GM23248 (cell line): ENCODE results near the gene LAMA1. TPM values are rescaled to one million over a fixed set of nuclear protein-coding genes. Genes with fewer than 3 reads are reported as not detected.

Experiments
- DNase-seq: peaks from one replicate; pipeline ENCODE4 v3.0.0-alpha.2; 2015
- H2AFZ ChIP-seq: fragments of 200-600 bp; sonication (generic); 2 replicates; pipeline ENCODE4 v1.6.1; 2016; ENCODE audit warnings: antibody characterized with exemption
- H3F3A ChIP-seq: fragments of 200-600 bp; sonication (generic); 2 replicates; pipeline ENCODE4 v1.6.1; 2016; ENCODE audit warnings: mild to moderate bottlenecking, antibody characterized with exemption, mixed run types; ENCODE audit not compliant: insufficient read depth
- H3K27ac ChIP-seq: fragments of 200-600 bp; sonication (generic); 2 replicates; pipeline ENCODE4 v1.5.1; 2016; ENCODE audit warnings: mild to moderate bottlenecking
- H3K27me3 ChIP-seq: fragments of 200-600 bp; sonication (generic); replicated peaks from 2 replicates; pipeline ENCODE4 v1.6.1; 2016; ENCODE audit warnings: mild to moderate bottlenecking; ENCODE audit not compliant: insufficient read depth
- H3K36me3 ChIP-seq: fragments of 200-600 bp; sonication (generic); 2 replicates; pipeline ENCODE4 v1.6.1; 2016; ENCODE audit warnings: low read depth, mild to moderate bottlenecking
- H3K4me1 ChIP-seq: fragments of 200-600 bp; sonication (generic); 2 replicates; pipeline ENCODE4 v1.6.1; 2016; ENCODE audit warnings: mild to moderate bottlenecking; ENCODE audit not compliant: insufficient read depth
- H3K4me2 ChIP-seq: fragments of 200-600 bp; sonication (generic); one replicate; pipeline ENCODE4 v1.6.1; 2016; ENCODE audit warnings: mild to moderate bottlenecking; ENCODE audit not compliant: unreplicated experiment
- H3K4me3 ChIP-seq: fragments of 200-600 bp; sonication (generic); 2 replicates; pipeline ENCODE4 v1.5.1; 2016; ENCODE audit warnings: mild to moderate bottlenecking
- H3K79me2 ChIP-seq: fragments of 200-600 bp; sonication (generic); 2 replicates; pipeline ENCODE4 v1.6.1; 2016; ENCODE audit warnings: mild to moderate bottlenecking; ENCODE audit not compliant: insufficient read depth
- H3K9ac ChIP-seq: fragments of 200-600 bp; sonication (generic); 2 replicates; pipeline ENCODE4 v1.6.1; 2016; ENCODE audit warnings: mild to moderate bottlenecking
- H3K9me2 ChIP-seq: fragments of 200-600 bp; sonication (generic); 2 replicates; pipeline ENCODE4 v1.6.1; 2016; ENCODE audit warnings: mixed run types, mild to moderate bottlenecking, moderate library complexity; ENCODE audit not compliant: insufficient read depth
- H3K9me3 ChIP-seq: fragments of 200-600 bp; sonication (generic); one replicate; pipeline ENCODE4 v1.6.1; 2017; ENCODE audit warnings: low read depth
- H4K20me1 ChIP-seq: fragments of 200-600 bp; sonication (generic); 2 replicates; pipeline ENCODE4 v1.6.0; 2016; ENCODE audit not compliant: insufficient read depth
- EZH2 ChIP-seq: fragments of 200-600 bp; sonication (generic); IDR thresholded peaks from 2 replicates; pipeline ENCODE4 v1.6.1; 2018; ENCODE audit warnings: antibody characterized with exemption, mild to moderate bottlenecking; ENCODE audit not compliant: insufficient read depth, poor library complexity, severe bottlenecking
- EZH2phosphoT487 ChIP-seq: fragments of 200-600 bp; sonication (generic); IDR thresholded peaks from 2 replicates; pipeline ENCODE4 v1.6.1; 2018; ENCODE audit warnings: antibody characterized with exemption, moderate library complexity, mild to moderate bottlenecking, low read depth; ENCODE audit not compliant: insufficient read depth
- WGBS, 2 experiments: methylation state at CpG; one replicate each; pipeline ENCODE4 v1.1.6; 2015 to 2017; ENCODE audit warnings: low lambda C conversion rate in 2 of 2, low coverage in 1 of 2; ENCODE audit errors: missing lambda C conversion rate in 2 of 2; 5-methylcytosine and 5-hydroxymethylcytosine counted together
- in situ Hi-C: fragments of 300-500 bp; cut with MboI; formaldehyde crosslinking; loops from 2 replicates; pipeline ENCODE4 v1.15.0; 2020
- polyA plus RNA-seq: library from polyadenylated mRNA; unstranded; fragments of >200 nt; fragmentation: Nextera tagmentation; extraction: Ambion mirVana; gene quantifications from 2 replicates; pipeline ENCODE4 v1.2.1, GENCODE V29; 2016
- total RNA-seq: library from RNA; depleted of rRNA; stranded (reverse); fragments of >200 nt; shearing (Covaris generic); gene quantifications from 2 replicates; pipeline ENCODE4 v1.2.3, GENCODE V29; 2014

LAMA1 gene
- total and polyA plus RNA-seq, 2 experiments from 2014 or later, result 3.1 to 5.4 TPM

DNA sequence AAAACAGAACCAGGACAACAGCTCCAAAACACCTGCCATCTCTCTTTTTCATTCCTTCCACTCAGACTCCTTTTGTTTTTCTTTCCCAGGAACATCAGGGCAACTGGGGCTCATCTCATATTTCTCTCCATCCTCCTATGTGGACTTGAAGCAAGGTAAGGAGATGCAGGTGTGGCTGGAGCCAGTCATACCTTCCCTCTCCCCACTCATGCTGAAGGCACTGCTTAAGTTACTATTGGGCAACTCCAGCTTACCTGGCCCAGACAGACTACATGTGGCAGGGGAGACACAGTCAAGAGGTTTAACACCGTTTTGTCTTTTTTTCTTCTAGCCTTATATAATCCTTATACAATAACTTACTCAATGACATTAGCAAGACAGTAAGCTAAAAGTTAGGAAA lies 38.4 kb downstream of the LAMA1 start:
- in situ Hi-C loops, result no loop called here
- Histone ChIP-seq H3K4me3 (no peak overlapping the region), H2AFZ (no peak overlapping the region), H4K20me1 (no peaks in the 10 kb centered on the region), H3K9me3 (no peaks in the 10 kb centered on the region), H3K27me3 (no peaks in the 10 kb centered on the region), H3K9me2 (no peaks in the 10 kb centered on the region), H3F3A (peaks cover 8% of the 10 kb centered on the region), H3K9ac (no peak overlapping the region), H3K4me1 (peaks cover 8% of the 10 kb centered on the region), H3K79me2 (no peaks in the 10 kb centered on the region), H3K4me2 (no peak overlapping the region), H3K36me3 (no peaks in the 10 kb centered on the region), H3K27ac (no peak overlapping the region)
- WGBS, 2 experiments, result 70 to 95% methylated on average over 1 of the region's 1 CpG
- TF ChIP-seq EZH2phosphoT487, result no peak
- TF ChIP-seq EZH2, result no peak
- no peak for DNase-seq

DNA sequence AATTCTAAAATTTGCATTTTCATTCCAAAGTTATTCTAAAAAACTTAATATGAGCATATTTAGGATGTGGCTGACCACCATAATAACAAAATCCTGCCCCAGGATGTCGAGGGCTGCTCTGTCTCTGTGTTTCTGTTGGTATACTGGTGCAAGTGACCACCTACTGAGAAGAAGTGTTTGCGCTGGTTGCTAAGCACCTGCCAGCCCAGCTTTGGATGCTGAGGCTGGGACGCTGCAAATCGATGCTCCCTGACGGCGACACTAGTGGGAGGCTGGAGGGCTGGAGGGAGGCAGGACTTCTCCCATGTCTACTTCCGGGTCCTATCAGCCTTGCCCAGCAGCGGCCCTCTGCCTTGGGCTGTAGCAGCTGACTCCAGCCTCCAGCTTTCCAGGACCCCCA lies 45.0 kb downstream of the LAMA1 start:
- H3F3A ChIP-seq, result no peaks in the 10 kb centered on the region
- H3K4me1 ChIP-seq, result peaks cover 5% of the 10 kb centered on the region; the same call in 1 of the 2 replicates
- no peaks in the 10 kb centered on the region for H3K27me3 ChIP-seq
- H3K27ac ChIP-seq, result no peak overlapping the region
- no peaks in the 10 kb centered on the region for H3K36me3 ChIP-seq
- no peaks in the 10 kb centered on the region for H3K9me3 ChIP-seq
- H2AFZ ChIP-seq, result no peak overlapping the region
- 86% methylated on average over 8 of the region's 8 CpGs for WGBS, 2 experiments
- H3K4me3 ChIP-seq, result no peak overlapping the region
- no peak for TF ChIP-seq EZH2phosphoT487
- no peak for TF ChIP-seq EZH2
- in situ Hi-C loops, result no loop called here
- H3K4me2 ChIP-seq, result no peak overlapping the region
- no peak for DNase-seq
- no peaks in the 10 kb centered on the region for H4K20me1 ChIP-seq
- H3K9ac ChIP-seq, result no peak overlapping the region
- no peaks in the 10 kb centered on the region for H3K9me2 ChIP-seq
- H3K79me2 ChIP-seq, result no peaks in the 10 kb centered on the region

DNA sequence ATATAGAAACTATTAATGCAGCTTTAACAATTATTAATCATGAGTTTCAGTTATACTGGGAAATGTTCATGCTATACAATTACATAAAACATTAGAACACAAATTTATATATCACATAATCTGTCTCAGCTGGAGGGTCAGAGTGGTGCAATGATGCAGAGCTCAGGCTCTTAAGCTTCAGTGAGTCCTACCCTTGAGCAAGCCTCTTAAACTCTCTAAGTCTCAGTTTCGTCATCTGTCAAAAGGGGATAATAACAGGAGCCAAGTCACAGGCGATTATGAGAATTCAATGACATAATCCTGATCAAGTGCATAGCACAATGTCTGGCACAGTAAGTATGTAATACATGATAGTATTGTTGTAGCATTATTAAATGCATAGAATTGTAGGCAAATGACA lies 46.0 kb downstream of the LAMA1 start:
- Histone ChIP-seq H3K4me3 (no peak overlapping the region), H3F3A (no peaks in the 10 kb centered on the region), H3K4me2 (no peak overlapping the region), H3K4me1 (peaks cover 5% of the 10 kb centered on the region; the same call in 1 of the 2 replicates), H3K36me3 (no peaks in the 10 kb centered on the region), H3K27me3 (no peaks in the 10 kb centered on the region), H3K9ac (no peak overlapping the region), H2AFZ (no peak overlapping the region), H3K27ac (no peak overlapping the region), H3K79me2 (no peaks in the 10 kb centered on the region), H3K9me2 (no peaks in the 10 kb centered on the region), H4K20me1 (no peaks in the 10 kb centered on the region), H3K9me3 (no peaks in the 10 kb centered on the region)
- in situ Hi-C loops, result no loop called here
- WGBS, 2 experiments, result 82 to 84% methylated on average over 2 of the region's 2 CpGs
- TF ChIP-seq EZH2phosphoT487 (no peak), EZH2 (no peak)
- DNase-seq, result no peak

DNA sequence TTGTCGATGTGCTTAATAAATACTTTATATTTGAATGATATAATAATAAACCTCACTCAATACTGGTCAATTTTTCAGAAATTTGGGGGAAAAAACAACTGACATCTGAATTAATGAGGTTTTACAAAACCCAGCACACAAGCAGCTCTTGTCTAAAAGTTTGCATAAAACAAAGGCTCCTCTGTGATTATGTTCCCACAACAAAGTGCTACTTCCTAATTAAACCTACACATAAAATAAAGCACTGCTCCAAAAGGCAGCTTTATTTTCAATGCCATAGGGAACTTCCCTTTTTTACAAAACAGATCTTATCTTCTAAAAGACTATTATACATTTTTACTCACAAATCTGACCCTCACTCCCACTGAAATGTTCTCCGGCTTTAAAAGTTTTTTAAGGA lies 47.1 kb downstream of the LAMA1 start:
- no peak overlapping the region for H3K9ac ChIP-seq
- WGBS, 2 experiments, result 92 to 96% methylated on average over 2 of the region's 2 CpGs
- H3K4me1 ChIP-seq, result peaks cover 5% of the 10 kb centered on the region; the same call in 1 of the 2 replicates
- H2AFZ ChIP-seq, result no peak overlapping the region
- TF ChIP-seq EZH2phosphoT487 (no peak), EZH2 (no peak)
- H4K20me1 ChIP-seq, result no peaks in the 10 kb centered on the region
- H3K79me2 ChIP-seq, result no peaks in the 10 kb centered on the region
- no peak overlapping the region for H3K4me3 ChIP-seq
- H3K4me2 ChIP-seq, result no peak overlapping the region
- no peaks in the 10 kb centered on the region for H3K9me2 ChIP-seq
- no peaks in the 10 kb centered on the region for H3F3A ChIP-seq
- H3K9me3 ChIP-seq, result no peaks in the 10 kb centered on the region
- H3K27ac ChIP-seq, result no peak overlapping the region
- H3K27me3 ChIP-seq, result no peaks in the 10 kb centered on the region
- no peak for DNase-seq
- no peaks in the 10 kb centered on the region for H3K36me3 ChIP-seq
- in situ Hi-C loops, result no loop called here
